ENCODE measurements around the gene TBPL2.
"Not testable (repeated sequence)": the region's sequence is repeated elsewhere in the genome, so short reads cannot be mapped to it uniquely, and the experiment has no call there.

The TBPL2 gene

GRCh38 chr14:55401751-55402150, 38.7 kb downstream of the TBPL2 start:
- Histone ChIP-seq H3K9ac (ENCODE audit: low read depth, low read length) (no peak overlapping the region), H3K4me1 (ENCODE audit: insufficient read depth, low read length) (no peaks in the 10 kb centered on the region), H3K36me3 (ENCODE audit: insufficient read depth, low read length) (0 out of 2 replicates have a peak, but pooled peaks cover 3% of the 10 kb centered on the region), H3K27ac (ENCODE audit: low read depth, low read length) (no peak overlapping the region), H3K9me3 (ENCODE audit: insufficient read depth, low read depth, low read length) (no peaks in the 10 kb centered on the region), H3K27me3 (ENCODE audit: insufficient read depth, low read length) (no peaks in the 10 kb centered on the region), H3K4me3 (ENCODE audit: low read length) (no peak overlapping the region)
- 97% methylated on average over 6 of the region's 6 CpGs for WGBS

GRCh38 chr14:55399852-55400251, 40.6 kb downstream of the TBPL2 start:
- WGBS, result 98% methylated on average over 2 of the region's 2 CpGs
- H3K4me3 ChIP-seq (ENCODE audit: low read length), result no peak overlapping the region

GRCh38 chr14:55399183-55399582, 41.2 kb downstream of the TBPL2 start:
- H3K36me3 ChIP-seq (ENCODE audit: insufficient read depth, low read length), result peaks cover 25% of the 10 kb centered on the region; the same call in 1 of the 2 replicates
- H3K9ac ChIP-seq (ENCODE audit: low read depth, low read length), result no peak overlapping the region
- no peak overlapping the region for H3K27ac ChIP-seq (ENCODE audit: low read depth, low read length)
- no peaks in the 10 kb centered on the region for H3K9me3 ChIP-seq (ENCODE audit: insufficient read depth, low read depth, low read length)
- H3K4me1 ChIP-seq (ENCODE audit: insufficient read depth, low read length), result no peaks in the 10 kb centered on the region
- 100% methylated on average over 1 of the region's 1 CpG for WGBS
- no peak overlapping the region for H3K4me3 ChIP-seq (ENCODE audit: low read length)
- no peaks in the 10 kb centered on the region for H3K27me3 ChIP-seq (ENCODE audit: insufficient read depth, low read length)

More at GRCh38 chr14:55399852-55400251, 40.6 kb downstream of the TBPL2 start:
- H3K36me3 ChIP-seq (ENCODE audit: insufficient read depth, low read length), result peaks cover 20% of the 10 kb centered on the region; the same call in 1 of the 2 replicates
- no peaks in the 10 kb centered on the region for H3K4me1 ChIP-seq (ENCODE audit: insufficient read depth, low read length)
- H3K9me3 ChIP-seq (ENCODE audit: insufficient read depth, low read depth, low read length), result no peaks in the 10 kb centered on the region
- H3K27ac ChIP-seq (ENCODE audit: low read depth, low read length), result no peak overlapping the region
- H3K9ac ChIP-seq (ENCODE audit: low read depth, low read length), result no peak overlapping the region
- H3K27me3 ChIP-seq (ENCODE audit: insufficient read depth, low read length), result no peaks in the 10 kb centered on the region

GRCh38 chr14:55398679-55399078, 41.7 kb downstream of the TBPL2 start:
- peaks cover 27% of the 10 kb centered on the region; the same call in 1 of the 2 replicates for H3K36me3 ChIP-seq (ENCODE audit: insufficient read depth, low read length)
- no peaks in the 10 kb centered on the region for H3K9me3 ChIP-seq (ENCODE audit: insufficient read depth, low read depth, low read length)
- no peak overlapping the region for H3K9ac ChIP-seq (ENCODE audit: low read depth, low read length)
- WGBS, result 96% methylated on average over 5 of the region's 5 CpGs
- H3K4me3 ChIP-seq (ENCODE audit: low read length), result no peak overlapping the region
- no peak overlapping the region for H3K27ac ChIP-seq (ENCODE audit: low read depth, low read length)
- H3K27me3 ChIP-seq (ENCODE audit: insufficient read depth, low read length), result no peaks in the 10 kb centered on the region
- no peaks in the 10 kb centered on the region for H3K4me1 ChIP-seq (ENCODE audit: insufficient read depth, low read length)

- Histone ChIP-seq H3K4me3 (ENCODE audit: low read length) (no peak overlapping the region), H3K27ac (ENCODE audit: low read depth, low read length) (no peak overlapping the region), H3K36me3 (ENCODE audit: insufficient read depth, low read length) (peaks cover 46% of the 10 kb centered on the region), H3K4me1 (ENCODE audit: insufficient read depth, low read length) (no peaks in the 10 kb centered on the region), H3K9ac (ENCODE audit: low read depth, low read length) (no peak overlapping the region), H3K27me3 (ENCODE audit: insufficient read depth, low read length) (no peaks in the 10 kb centered on the region), H3K9me3 (ENCODE audit: insufficient read depth, low read depth, low read length) (no peaks in the 10 kb centered on the region)
- WGBS, result 98% methylated on average over 4 of the region's 4 CpGs
Measured at GRCh38 chr14:55389330-55389729, 51.1 kb downstream of the TBPL2 start.

GRCh38 chr14:55388160-55388559, 52.3 kb downstream of the TBPL2 start:
- no peaks in the 10 kb centered on the region for H3K9me3 ChIP-seq (ENCODE audit: insufficient read depth, low read depth, low read length)
- H3K4me1 ChIP-seq (ENCODE audit: insufficient read depth, low read length), result no peaks in the 10 kb centered on the region
- no peak overlapping the region for H3K27ac ChIP-seq (ENCODE audit: low read depth, low read length)
- no peak overlapping the region for H3K9ac ChIP-seq (ENCODE audit: low read depth, low read length)
- no peak overlapping the region for H3K4me3 ChIP-seq (ENCODE audit: low read length)
- H3K36me3 ChIP-seq (ENCODE audit: insufficient read depth, low read length), result peaks cover 52% of the 10 kb centered on the region
- no peaks in the 10 kb centered on the region for H3K27me3 ChIP-seq (ENCODE audit: insufficient read depth, low read length)

- H3K4me3 ChIP-seq (ENCODE audit: low read length), result no peak overlapping the region
- peaks cover 53% of the 10 kb centered on the region for H3K36me3 ChIP-seq (ENCODE audit: insufficient read depth, low read length)
- no peaks in the 10 kb centered on the region for H3K27me3 ChIP-seq (ENCODE audit: insufficient read depth, low read length)
- WGBS, result 97% methylated on average over 4 of the region's 4 CpGs
- H3K9ac ChIP-seq (ENCODE audit: low read depth, low read length), result no peak overlapping the region
- H3K4me1 ChIP-seq (ENCODE audit: insufficient read depth, low read length), result no peaks in the 10 kb centered on the region
- H3K9me3 ChIP-seq (ENCODE audit: insufficient read depth, low read depth, low read length), result no peaks in the 10 kb centered on the region
- H3K27ac ChIP-seq (ENCODE audit: low read depth, low read length), result no peak overlapping the region
Measured at GRCh38 chr14:55387121-55387520, 53.3 kb downstream of the TBPL2 start.

- WGBS, result 92% methylated on average over 6 of the region's 6 CpGs
- Histone ChIP-seq H3K36me3 (ENCODE audit: insufficient read depth, low read length) (peaks cover 59% of the 10 kb centered on the region), H3K27me3 (ENCODE audit: insufficient read depth, low read length) (no peaks in the 10 kb centered on the region), H3K9me3 (ENCODE audit: insufficient read depth, low read depth, low read length) (no peaks in the 10 kb centered on the region), H3K9ac (ENCODE audit: low read depth, low read length) (no peak overlapping the region), H3K27ac (ENCODE audit: low read depth, low read length) (no peak overlapping the region), H3K4me3 (ENCODE audit: low read length) (no peak overlapping the region), H3K4me1 (ENCODE audit: insufficient read depth, low read length) (no peaks in the 10 kb centered on the region)
Measured at GRCh38 chr14:55386037-55386808, 54.2 kb downstream of the TBPL2 start.

- Histone ChIP-seq H3K9me3 (ENCODE audit: insufficient read depth, low read depth, low read length) (no peaks in the 10 kb centered on the region), H3K9ac (ENCODE audit: low read depth, low read length) (no peak overlapping the region), H3K27ac (ENCODE audit: low read depth, low read length) (no peak overlapping the region), H3K4me3 (ENCODE audit: low read length) (no peak overlapping the region), H3K36me3 (ENCODE audit: insufficient read depth, low read length) (peaks cover 66% of the 10 kb centered on the region), H3K4me1 (ENCODE audit: insufficient read depth, low read length) (no peaks in the 10 kb centered on the region), H3K27me3 (ENCODE audit: insufficient read depth, low read length) (no peaks in the 10 kb centered on the region)
- 92% methylated on average over 3 of the region's 3 CpGs for WGBS
Measured at GRCh38 chr14:55384536-55384935, 55.9 kb downstream of the TBPL2 start.

- no peaks in the 10 kb centered on the region for H3K4me1 ChIP-seq (ENCODE audit: insufficient read depth, low read length)
- no peaks in the 10 kb centered on the region for H3K27me3 ChIP-seq (ENCODE audit: insufficient read depth, low read length)
- 94% methylated on average over 5 of the region's 5 CpGs for WGBS
- peaks cover 58% of the 10 kb centered on the region for H3K36me3 ChIP-seq (ENCODE audit: insufficient read depth, low read length)
- H3K9ac ChIP-seq (ENCODE audit: low read depth, low read length), result no peak overlapping the region
- H3K27ac ChIP-seq (ENCODE audit: low read depth, low read length), result no peak overlapping the region
- no peaks in the 10 kb centered on the region for H3K9me3 ChIP-seq (ENCODE audit: insufficient read depth, low read depth, low read length)
- H3K4me3 ChIP-seq (ENCODE audit: low read length), result no peak overlapping the region
Measured at GRCh38 chr14:55383541-55384140, 56.8 kb downstream of the TBPL2 start.

GRCh38 chr14:55383056-55383466, 57.4 kb downstream of the TBPL2 start:
- not testable (repeated sequence) for H3K9ac ChIP-seq (ENCODE audit: low read depth, low read length); H3K4me3 ChIP-seq (ENCODE audit: low read length); H3K4me1 ChIP-seq (ENCODE audit: insufficient read depth, low read length); H3K9me3 ChIP-seq (ENCODE audit: insufficient read depth, low read depth, low read length); H3K27ac ChIP-seq (ENCODE audit: low read depth, low read length); H3K27me3 ChIP-seq (ENCODE audit: insufficient read depth, low read length)
- WGBS, result 95% methylated on average over 10 of the region's 10 CpGs
- peaks cover 60% of the 10 kb centered on the region for H3K36me3 ChIP-seq (ENCODE audit: insufficient read depth, low read length)

All from HUES64 (cell line).